Measurements from ENCODE around the gene CASQ1.

- no peak for TF ChIP-seq RXRA (CRISPR knock-in tag; IDR thresholded peaks at IDR 0.05)
- no peak for TF ChIP-seq HDAC2 (CRISPR knock-in tag; IDR thresholded peaks at IDR 0.05)
- no peak for TF ChIP-seq CREB1 (IDR thresholded peaks at IDR 0.05)
- no peak for TF ChIP-seq CREB1 (CRISPR knock-in tag; IDR thresholded peaks at IDR 0.05)
- no peak for TF ChIP-seq SP1 (IDR thresholded peaks at IDR 0.05)
- TF ChIP-seq SP1 (CRISPR knock-in tag; IDR thresholded peaks at IDR 0.05): no peak
- no peak for TF ChIP-seq ZFY (CRISPR knock-in tag; IDR thresholded peaks at IDR 0.05)
- no peak for TF ChIP-seq CTCF (CRISPR knock-in tag; IDR thresholded peaks at IDR 0.05)
- TF ChIP-seq POLR2A (IDR thresholded peaks at IDR 0.05; ENCODE audit: insufficient read depth in 1 of 2, low read depth in 2 of 2, low read length in 2 of 2): no peak
- TF ChIP-seq PAX8 (CRISPR knock-in tag; IDR thresholded peaks at IDR 0.05; ENCODE audit: borderline replicate concordance): no peak
- TF ChIP-seq ZMAT3 (CRISPR knock-in tag; conservative IDR thresholded peaks at IDR 0.05): no peak
- no peak for TF ChIP-seq IRF2 (CRISPR knock-in tag; IDR thresholded peaks at IDR 0.05)
- no peak for TF ChIP-seq FOXO1 (CRISPR knock-in tag; IDR thresholded peaks at IDR 0.05)
Observed at GRCh38 chr1:160187407-160187806, 3.0 kb upstream of the CASQ1 start.

Data from HepG2 (cell line).